Measurements from ENCODE around the gene IGFBP5.

IGFBP5 gene

GRCh38 chr2:216663106-216663505 is 32.2 kb downstream of the IGFBP5 start:
- DNase-seq = no peak

- no peak for DNase-seq
Observed at GRCh38 chr2:216661639-216662375, 33.5 kb downstream of the IGFBP5 start.

- DNase-seq = no peak
Observed at GRCh38 chr2:216661051-216661450, 34.3 kb downstream of the IGFBP5 start.

DNA sequence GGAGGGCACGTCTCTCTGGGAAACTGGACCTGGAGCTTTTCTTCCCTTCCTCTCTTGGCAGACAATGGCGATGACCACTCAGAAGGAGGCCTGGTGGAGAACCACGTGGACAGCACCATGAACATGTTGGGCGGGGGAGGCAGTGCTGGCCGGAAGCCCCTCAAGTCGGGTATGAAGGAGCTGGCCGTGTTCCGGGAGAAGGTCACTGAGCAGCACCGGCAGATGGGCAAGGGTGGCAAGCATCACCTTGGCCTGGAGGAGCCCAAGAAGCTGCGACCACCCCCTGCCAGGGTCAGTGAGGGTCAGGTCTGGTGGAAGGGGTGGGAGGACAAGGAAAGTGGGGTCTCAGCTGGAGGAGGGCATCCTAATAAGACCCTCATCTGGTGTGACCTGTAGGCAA is 34.9 kb downstream of the IGFBP5 start:
- DNase-seq = no peak

DNA sequence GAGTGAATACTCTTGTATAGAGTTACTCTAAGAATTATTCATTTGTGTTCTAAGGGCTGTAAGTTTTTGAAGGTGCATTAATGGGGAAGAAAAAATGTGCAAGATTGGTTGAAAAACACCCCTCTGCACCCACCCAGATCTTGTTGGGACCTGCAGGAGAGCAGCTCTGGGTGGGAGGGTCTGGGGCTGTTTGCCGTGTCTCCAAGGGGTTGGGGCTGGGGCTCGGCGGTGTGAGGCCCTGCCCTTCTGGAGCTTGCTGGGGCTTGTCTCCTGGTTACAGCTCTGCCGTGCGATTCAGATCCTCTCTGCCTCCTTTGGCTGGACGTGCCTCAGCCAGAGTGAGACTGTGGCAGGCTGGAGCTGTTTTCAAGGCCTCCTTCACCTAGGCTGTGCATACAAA is 36.1 kb downstream of the IGFBP5 start:
- DNase-seq = no peak

DNA sequence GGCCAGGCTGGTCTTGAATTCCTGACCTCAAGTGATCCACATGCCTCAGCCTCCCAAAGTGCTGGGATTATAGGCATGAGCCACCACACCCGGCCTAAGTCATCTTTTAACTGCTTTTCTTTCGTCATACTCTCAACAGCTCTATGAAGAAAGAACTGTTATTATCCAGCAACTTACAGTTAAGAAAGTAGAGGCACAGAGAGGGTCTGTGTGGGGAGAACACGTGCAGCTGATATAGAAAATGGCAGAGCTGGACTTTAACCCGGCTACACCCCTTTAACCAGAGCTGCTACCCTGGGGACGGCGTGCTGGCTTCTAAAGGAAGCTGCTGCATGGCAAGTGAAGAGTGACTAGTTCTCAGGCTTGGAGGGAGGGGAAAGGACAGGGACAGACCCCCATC is 36.6 kb downstream of the IGFBP5 start:
- no peak for DNase-seq

GRCh38 chr2:216657980-216658379 is 37.4 kb downstream of the IGFBP5 start:
- no peak for DNase-seq

GRCh38 chr2:216657086-216657855 is 38.1 kb downstream of the IGFBP5 start:
- DNase-seq = no peak

GRCh38 chr2:216654528-216655052 is 40.8 kb downstream of the IGFBP5 start:
- no peak for DNase-seq

GRCh38 chr2:216653931-216654365 is 41.4 kb downstream of the IGFBP5 start:
- no peak for DNase-seq

DNA sequence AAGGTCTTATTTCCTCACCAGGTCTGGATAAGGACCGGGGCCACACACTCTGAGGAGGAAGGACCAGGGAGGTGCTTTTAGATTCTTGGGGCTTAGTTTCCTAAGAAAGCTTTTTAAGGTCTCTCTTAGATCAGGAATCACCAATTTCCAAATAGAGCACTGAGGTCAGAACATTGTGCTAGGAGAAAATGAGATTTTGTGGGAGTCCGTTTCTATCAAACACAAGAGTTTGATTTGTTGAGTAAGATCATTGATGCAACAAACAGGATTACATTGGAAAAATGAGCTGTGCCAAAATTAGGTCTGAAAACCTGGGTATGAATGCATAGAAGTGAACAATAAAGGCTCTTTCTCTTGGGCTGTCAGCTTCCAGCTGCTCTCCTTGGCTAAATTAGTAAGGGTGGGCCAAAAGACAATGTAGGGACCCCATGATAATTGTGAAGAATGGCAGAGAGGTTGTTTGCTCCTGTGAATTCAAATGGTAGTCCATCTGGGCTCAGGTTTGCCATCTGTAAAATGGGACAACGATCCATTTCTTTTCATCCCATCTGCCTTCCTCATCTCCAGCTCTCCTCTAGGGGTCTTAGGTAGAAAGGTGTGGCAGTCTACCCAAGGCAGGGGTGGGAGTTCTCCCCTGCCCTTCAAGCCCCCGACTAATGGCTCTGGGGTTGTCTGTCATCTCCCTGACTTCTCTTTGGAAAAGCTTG is 42.1 kb downstream of the IGFBP5 start:
- DNase-seq = no peak

DNA sequence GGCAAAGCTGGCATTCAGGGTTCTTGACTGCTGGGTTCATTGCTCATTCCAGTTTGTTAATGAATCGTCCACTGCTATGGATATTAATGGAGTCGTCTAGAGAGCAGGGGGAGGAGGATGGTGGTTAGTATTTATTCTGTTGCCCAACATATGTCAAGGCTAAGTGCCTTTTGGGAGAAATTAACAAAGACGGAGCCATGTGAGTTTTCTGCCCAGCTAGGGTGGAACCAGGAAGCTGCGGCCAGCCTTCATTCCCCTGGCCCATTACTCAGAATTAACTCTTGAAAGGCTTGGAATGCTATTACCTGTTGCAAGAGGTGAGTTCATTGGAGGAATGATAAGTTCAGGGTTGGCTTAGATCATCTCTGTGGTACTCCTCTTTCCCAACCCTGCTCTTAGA is 42.8 kb downstream of the IGFBP5 start:
- no peak for DNase-seq

DNA sequence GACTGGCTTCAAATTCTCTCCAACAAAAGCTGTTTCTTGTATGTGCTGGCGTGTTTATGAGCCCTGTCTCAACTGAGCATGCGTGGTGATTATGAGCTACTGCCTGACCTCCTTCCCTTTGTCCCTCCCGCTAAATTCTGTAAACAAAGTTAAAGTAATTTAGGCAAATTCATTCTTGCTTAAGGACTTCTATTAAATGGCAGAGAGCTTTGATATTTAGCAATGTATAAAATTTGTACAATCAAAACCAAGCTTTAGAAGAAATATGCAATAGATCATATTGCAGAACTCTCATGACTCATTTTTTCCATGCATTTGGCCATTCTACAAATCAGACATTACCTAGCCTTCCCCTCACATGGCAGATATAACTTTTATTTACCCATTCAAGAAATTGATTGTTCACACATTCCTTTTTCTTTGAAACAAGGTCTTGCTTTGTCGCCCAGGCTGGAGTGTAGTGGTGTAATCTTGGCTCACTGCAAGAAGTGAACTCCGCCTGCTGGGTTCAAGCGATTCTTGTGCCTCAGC is 43.9 kb downstream of the IGFBP5 start:
- no peak for DNase-seq

DNA sequence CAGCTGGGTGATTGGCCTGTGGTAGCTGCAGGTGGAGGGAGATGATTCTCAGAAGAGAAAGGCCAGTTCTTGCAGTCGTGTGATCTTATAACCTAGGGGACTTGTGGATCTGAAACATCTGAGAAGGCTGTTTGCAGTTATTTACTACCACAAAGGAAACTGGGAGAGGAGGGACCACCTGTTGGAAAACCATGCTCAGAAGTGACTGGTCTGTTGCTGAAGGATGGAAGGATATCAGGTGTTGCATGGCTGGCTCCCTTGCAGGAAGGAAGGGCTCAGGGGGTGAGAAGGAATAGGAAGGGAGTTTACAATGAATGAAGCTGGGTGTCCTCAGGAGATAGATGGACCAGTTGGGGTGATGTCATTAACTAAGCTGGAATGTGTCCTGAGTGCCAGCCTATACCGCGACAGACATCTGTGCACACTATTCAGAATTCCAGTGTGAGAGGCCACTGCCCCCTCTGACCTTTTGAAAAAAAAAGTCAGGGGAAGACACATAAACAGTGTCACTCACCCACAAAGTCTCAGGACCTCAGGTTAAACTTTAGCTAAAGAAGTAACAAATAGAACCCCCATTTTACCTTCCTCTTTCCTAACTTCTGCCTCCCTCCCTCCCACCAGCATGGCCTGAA is 44.6 kb downstream of the IGFBP5 start:
- no peak for DNase-seq

DNA sequence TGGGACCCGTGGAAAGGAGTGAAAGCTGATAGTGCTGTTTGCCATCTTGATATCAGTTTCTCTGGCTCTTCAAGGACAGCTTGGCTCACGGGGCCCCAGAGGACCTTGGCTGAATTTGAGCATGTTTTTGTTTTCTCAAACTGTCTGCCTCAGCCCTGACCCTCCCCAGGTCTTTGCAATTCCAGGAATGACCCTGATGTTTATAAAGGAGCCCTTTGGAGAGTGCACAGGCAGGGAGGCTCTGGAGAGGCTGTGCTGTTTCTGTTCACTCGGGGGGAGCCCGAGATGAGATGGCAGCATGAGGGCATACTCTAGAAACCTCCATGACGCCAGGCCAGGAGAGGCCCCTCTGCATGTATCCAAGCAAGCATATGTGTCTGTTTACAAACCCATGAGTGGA is 45.8 kb downstream of the IGFBP5 start:
- no peak for DNase-seq

DNA sequence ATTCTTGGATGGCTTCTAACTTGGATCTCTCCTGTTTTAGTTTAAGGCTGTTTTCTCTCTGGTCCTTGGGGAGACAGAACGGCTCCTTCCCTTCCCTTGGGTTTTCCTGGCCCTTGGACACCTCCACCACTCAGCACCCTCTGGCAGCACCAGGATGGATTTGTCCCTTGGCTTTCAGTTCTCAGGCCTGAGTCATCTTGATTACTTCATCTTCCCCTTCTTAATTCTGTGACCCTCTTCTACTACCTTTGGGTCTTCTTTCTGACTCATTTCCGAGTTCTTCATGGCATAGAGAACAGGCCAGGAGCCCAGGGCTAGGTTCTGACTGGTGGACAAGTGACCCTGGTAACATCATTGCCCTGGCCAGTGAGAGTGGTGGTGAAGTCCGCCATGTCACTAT is 47.2 kb downstream of the IGFBP5 start:
- DNase-seq = no peak

DNA sequence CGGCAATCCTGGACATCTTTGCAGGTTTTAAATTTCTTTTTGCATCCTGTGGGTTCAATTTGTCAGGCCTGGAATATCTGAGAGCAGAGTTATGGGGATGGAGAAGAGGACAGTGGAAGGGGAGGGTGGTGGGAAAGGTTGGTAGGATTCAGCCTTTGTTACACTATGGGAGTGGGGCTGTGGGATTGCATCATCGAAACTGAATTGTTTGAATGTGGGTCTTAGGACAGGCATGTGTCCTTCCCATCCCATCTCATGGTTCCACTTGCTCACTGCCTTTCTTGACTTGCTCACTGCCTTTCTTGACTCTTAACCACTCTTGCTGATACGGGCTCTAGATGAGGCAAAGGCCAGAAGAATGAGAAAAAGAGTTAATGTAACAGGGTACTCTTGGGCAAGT is 49.2 kb downstream of the IGFBP5 start:
- DNase-seq = no peak

- no peak for DNase-seq
Observed at GRCh38 chr2:216645636-216645950, 49.8 kb downstream of the IGFBP5 start.

DNA sequence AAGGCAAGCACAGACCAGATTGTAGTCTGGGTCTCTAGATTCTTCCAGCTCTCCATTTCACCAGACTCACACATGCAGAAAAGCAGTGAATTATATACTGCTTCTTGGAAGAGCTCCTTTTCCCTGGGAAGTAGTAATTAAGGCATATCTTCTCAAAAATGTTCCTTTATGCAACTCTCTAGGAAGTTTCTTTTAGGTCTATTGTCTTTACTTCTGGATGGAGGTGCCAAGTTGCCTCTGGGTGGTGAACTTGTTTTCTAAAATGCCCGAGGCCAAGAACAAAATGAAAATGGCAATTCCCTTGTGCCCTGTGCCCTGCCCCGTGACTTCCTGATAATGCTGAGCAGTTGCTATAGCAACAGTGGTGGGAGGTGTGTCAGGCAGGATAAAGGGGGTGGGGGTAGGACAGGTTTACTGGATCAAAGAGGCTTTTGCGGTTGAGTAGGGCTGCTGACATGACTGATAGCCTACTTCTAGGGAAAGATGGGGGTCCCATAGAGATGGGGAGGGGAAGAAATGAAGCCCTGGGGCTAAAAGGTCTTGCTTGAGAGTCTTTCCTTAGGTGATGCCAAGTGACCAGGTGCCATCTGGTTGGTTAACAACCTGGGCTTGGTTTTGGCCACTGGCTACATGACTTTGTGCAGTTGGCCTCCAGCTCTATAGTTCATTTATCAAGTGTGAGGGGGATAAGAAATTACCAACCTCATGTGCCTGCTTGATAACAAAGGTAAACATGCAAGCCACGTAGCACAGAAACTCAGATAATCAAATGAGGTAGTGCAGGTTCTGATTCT is 50.3 kb downstream of the IGFBP5 start:
- DNase-seq = no peak

GRCh38 chr2:216643986-216644659 is 51.2 kb downstream of the IGFBP5 start:
- DNase-seq = no peak

DNA sequence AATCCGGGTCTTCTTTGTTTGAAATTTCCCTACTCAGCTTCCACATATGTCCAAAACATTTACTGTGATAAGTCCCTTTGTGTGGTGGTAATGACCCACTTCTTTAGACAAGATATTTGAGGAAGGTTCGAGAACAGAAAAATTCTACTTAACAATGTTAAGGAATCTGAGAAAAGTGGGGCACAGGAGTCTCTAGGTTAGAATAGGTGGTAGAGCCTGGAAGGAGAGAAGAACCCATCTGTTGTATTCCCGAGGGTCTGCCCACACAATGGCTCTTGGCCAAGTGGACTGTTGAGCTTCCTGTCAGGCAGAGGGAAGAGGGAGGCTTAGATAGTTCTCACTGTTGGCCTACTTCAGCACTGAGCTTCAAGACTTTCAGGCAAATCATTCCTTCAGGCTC is 57.9 kb downstream of the IGFBP5 start:
- no peak for DNase-seq

All from midbrain (tissue), 1 donor.